NT2/D1 (cell line): ENCODE results near the gene KRT6C.

Source experiments
- SUZ12 ChIP-seq: IDR thresholded peaks from 2 replicates; pipeline ENCODE4 v1.6.1; 2011; ENCODE audit not compliant: insufficient read length, insufficient read depth; ENCODE audit errors: extremely low read depth
- YY1 ChIP-seq: IDR thresholded peaks from 2 replicates; pipeline ENCODE4 v1.6.1; 2011; ENCODE audit not compliant: insufficient read length, insufficient read depth
- ZNF274 ChIP-seq: IDR thresholded peaks from 2 replicates; pipeline ENCODE4 v1.6.1; 2011; ENCODE audit warnings: mild to moderate bottlenecking, low read depth, low read length

DNA sequence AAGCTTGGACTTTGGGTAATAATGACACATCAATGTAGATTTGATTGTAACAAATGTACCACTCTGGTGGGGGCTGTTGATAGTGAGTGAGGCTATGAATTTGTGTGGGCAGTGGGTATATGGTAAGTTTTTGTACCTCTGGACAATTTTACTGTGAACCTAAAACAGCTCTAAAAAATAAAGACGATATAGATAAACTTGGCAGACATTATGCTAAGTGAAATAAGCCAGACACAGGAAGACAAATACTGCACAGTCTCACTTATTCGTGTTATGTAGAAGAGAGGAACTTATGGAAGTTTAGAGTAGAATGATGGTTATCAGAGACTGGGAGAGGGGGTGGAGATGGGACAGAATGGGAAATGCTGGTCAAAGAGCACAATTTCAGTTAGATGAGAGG lies 8.7 kb downstream of the KRT6C start:
- TF ChIP-seq YY1: no peak
- no peak for TF ChIP-seq ZNF274
- no peak for TF ChIP-seq SUZ12
